Left ventricle myocardium inferior (tissue), 1 donor: Measurements from ENCODE around the gene FXYD4. TPM values are rescaled to one million over a fixed set of nuclear protein-coding genes. Genes with fewer than 3 reads are reported as not detected.

Experiments used
- DNase-seq: peaks from one replicate; pipeline ENCODE4 v3.0.0-alpha.2; 2020
- H3K27ac ChIP-seq: fragments of 200-600 bp; replicated peaks from 2 replicates; pipeline ENCODE4 v1.8.0; 2021
- H3K27me3 ChIP-seq: fragments of 200-600 bp; 2 replicates; pipeline ENCODE4 v1.8.0; 2021; ENCODE audit warnings: low read depth
- H3K36me3 ChIP-seq: fragments of 200-600 bp; 2 replicates; pipeline ENCODE4 v1.8.0; 2021
- H3K4me1 ChIP-seq: fragments of 200-600 bp; 2 replicates; pipeline ENCODE4 v1.8.0; 2021
- H3K4me3 ChIP-seq: fragments of 200-600 bp; 2 replicates; pipeline ENCODE4 v1.8.0; 2021; ENCODE audit warnings: mild to moderate bottlenecking, moderate library complexity
- H3K9me3 ChIP-seq: fragments of 200-600 bp; replicated peaks from 2 replicates; pipeline ENCODE4 v1.8.0; 2021
- CTCF ChIP-seq: fragments of 200-600 bp; IDR thresholded peaks from 2 replicates; pipeline ENCODE4 v1.8.0; 2021; ENCODE audit warnings: antibody characterized with exemption, mild to moderate bottlenecking, borderline replicate concordance
- intact Hi-C: fragments of 100-400 bp; cut with micrococcal nuclease; formaldehyde crosslinking; loops from one replicate; pipeline ENCODE4 v1.11.0; 2022
- total RNA-seq: library from RNA; stranded (reverse); fragmentation: NEBNext Ultra II Directional; extraction: Animal tissue kit (Norgen Biotek cat#: 25700); gene quantifications from one replicate; pipeline ENCODE4 v1.2.1, GENCODE V29; 2021
- donor health status: DM: no; HTN: yes; CAD: no; lungs with severe emphysema.

The FXYD4 gene
- total RNA-seq, 1 donor from 2014 or later = not detected

GRCh38 chr10:43341450-43341849 is 30.0 kb upstream of the FXYD4 start:
- H3K36me3 ChIP-seq = no peaks in the 10 kb centered on the region
- no peak for DNase-seq
- no peaks in the 10 kb centered on the region for H3K9me3 ChIP-seq
- peaks cover 59% of the 10 kb centered on the region for H3K27me3 ChIP-seq
- intact Hi-C loops = loop anchor here (10.0 kb wide), 1 partner anchor 47 kb away; no protein-coding TSS in a partner anchor
- H3K4me1 ChIP-seq = no peaks in the 10 kb centered on the region
- no peak overlapping the region for H3K27ac ChIP-seq
- no peak overlapping the region for H3K4me3 ChIP-seq
- no peak for TF ChIP-seq CTCF

DNA sequence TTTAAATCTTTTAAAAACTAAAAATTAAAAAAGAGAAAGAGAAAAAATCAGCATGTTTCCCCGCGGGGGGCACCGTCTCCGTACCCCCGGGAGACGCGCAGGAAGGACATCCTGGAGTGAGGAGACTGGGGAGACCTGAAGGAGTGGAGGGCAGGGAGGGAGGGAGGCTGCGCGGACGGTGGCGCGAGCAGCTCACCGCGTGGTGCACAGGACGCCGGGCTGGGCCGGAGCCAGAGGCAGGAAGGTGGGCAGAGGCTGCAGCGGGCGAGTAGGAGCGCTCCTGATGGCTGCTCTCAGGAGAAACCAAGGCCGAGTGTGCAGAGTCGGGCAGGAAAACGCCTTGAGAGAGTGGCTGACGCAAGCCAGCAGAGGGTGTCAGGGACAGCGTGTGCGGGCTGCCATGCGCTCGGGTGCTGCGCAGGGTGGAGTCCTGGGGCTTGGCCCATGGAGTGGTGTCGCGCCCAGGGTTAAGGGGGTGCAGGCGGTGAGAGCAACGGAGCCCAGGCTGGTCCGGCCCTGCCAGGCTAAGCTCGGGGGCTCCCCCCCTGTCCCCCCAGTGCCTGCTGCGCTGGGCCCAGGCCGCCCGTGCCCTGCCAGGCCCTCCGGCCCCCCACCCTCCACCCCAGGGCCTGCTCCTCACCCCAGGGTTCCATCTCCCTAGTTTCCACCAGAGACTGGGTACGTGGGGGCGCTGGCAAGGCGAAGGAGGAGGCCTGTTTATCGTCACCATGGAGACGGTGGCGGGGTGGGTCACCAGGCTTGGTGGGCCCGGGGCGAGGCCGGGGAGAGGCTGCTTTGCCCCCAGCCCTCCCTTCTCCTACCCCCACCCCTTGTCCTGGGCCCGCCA is 28.9 kb upstream of the FXYD4 start:
- intact Hi-C loops = loop anchor here (10.0 kb wide), 1 partner anchor 48 kb away; no protein-coding TSS in a partner anchor
- Histone ChIP-seq H3K4me1 (no peaks in the 10 kb centered on the region), H3K27me3 (peaks cover 53% of the 10 kb centered on the region), H3K4me3 (no peak overlapping the region), H3K36me3 (no peaks in the 10 kb centered on the region), H3K27ac (no peak overlapping the region), H3K9me3 (no peaks in the 10 kb centered on the region)
- no peak for DNase-seq
- no peak for TF ChIP-seq CTCF

- Histone ChIP-seq H3K27ac (no peak overlapping the region), H3K36me3 (no peaks in the 10 kb centered on the region), H3K27me3 (peaks cover 51% of the 10 kb centered on the region), H3K4me1 (no peaks in the 10 kb centered on the region), H3K4me3 (no peak overlapping the region), H3K9me3 (no peaks in the 10 kb centered on the region)
- no peak for DNase-seq
- TF ChIP-seq CTCF = no peak
- intact Hi-C loops = loop anchor here (10.0 kb wide), 1 partner anchor 48 kb away; no protein-coding TSS in a partner anchor
Measured at GRCh38 chr10:43343126-43343525, 28.3 kb upstream of the FXYD4 start.

- no peaks in the 10 kb centered on the region for H3K4me1 ChIP-seq
- intact Hi-C loops = loop anchor here (10.0 kb wide), 1 partner anchor 49 kb away; no protein-coding TSS in a partner anchor
Measured at GRCh38 chr10:43344051-43344450, 27.4 kb upstream of the FXYD4 start.

DNA sequence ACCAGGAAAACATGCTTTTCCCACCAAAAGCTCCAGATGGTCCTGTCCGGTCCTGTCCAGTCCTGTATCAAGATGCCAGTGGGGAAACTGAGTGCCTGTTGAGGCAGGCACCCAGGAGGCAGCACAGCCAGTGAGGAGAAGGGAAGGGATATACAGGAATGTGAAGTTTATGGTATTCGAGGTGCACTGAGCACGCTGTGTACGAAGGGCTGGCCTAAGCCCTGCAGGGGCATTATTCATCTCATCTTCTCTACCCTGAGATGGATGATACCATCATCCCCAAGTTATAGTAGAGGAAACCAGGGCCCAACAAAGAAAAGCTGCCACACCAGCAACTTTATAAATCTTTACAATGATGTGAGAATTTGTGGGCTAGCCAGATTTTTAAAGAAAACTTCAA is 23.4 kb upstream of the FXYD4 start:
- H3K27ac ChIP-seq = no peak overlapping the region
- no peak for TF ChIP-seq CTCF
- H3K4me1 ChIP-seq = peaks cover 9% of the 10 kb centered on the region
- H3K36me3 ChIP-seq = no peaks in the 10 kb centered on the region
- H3K4me3 ChIP-seq = no peak overlapping the region
- no peak for DNase-seq
- H3K27me3 ChIP-seq = peaks cover 31% of the 10 kb centered on the region
- intact Hi-C loops = loop anchor here (10.0 kb wide), 1 partner anchor 53 kb away; no protein-coding TSS in a partner anchor
- H3K9me3 ChIP-seq = no peaks in the 10 kb centered on the region

More at GRCh38 chr10:43344051-43344450, 27.4 kb upstream of the FXYD4 start:
- no peaks in the 10 kb centered on the region for H3K36me3 ChIP-seq
- DNase-seq = no peak
- no peaks in the 10 kb centered on the region for H3K9me3 ChIP-seq
- no peak for TF ChIP-seq CTCF
- peaks cover 45% of the 10 kb centered on the region for H3K27me3 ChIP-seq
- no peak overlapping the region for H3K4me3 ChIP-seq
- no peak overlapping the region for H3K27ac ChIP-seq
